ENCODE results near the gene SRC.

Gene SRC

DNA sequence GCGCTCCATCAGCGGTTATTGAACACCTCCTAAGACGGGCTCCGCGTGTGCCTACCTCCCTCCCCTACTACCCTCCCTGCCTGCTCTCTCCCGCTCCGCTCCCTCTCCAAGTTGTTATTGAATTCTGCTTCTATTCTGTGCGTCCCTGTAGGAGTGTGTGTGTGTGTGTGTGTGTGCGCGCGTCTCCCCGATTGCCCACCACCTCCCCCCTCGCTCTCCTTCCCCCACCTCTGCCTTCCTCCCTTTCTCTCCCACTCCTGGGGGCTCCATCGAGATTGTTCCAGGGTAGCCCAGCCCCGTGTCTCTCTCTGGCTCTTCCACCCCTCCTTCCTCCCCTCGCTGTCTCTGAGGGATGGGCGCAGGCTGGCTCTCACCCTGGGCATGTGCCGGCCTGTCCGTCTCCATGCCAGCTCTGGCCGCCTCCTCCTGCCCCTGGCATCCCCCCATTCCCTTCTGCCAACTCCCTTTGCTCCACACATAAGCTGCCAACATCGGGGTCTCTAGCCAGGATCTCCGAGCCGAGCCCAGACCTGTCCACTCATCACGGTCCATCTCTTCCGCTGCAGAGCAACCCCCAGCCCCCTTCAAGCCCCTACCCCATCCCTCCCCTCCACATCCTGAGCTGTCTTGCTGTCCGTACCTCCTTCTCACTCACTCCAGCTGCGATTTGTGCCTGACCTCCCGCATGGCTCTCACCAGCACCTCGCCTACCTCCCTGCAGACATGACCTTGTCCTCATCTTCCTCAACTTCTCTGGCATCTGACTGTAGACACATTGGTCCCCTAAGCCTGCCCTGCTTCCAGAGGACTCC is 68.5 kb downstream of the SRC start:
- TF ChIP-seq, protein P1, sequence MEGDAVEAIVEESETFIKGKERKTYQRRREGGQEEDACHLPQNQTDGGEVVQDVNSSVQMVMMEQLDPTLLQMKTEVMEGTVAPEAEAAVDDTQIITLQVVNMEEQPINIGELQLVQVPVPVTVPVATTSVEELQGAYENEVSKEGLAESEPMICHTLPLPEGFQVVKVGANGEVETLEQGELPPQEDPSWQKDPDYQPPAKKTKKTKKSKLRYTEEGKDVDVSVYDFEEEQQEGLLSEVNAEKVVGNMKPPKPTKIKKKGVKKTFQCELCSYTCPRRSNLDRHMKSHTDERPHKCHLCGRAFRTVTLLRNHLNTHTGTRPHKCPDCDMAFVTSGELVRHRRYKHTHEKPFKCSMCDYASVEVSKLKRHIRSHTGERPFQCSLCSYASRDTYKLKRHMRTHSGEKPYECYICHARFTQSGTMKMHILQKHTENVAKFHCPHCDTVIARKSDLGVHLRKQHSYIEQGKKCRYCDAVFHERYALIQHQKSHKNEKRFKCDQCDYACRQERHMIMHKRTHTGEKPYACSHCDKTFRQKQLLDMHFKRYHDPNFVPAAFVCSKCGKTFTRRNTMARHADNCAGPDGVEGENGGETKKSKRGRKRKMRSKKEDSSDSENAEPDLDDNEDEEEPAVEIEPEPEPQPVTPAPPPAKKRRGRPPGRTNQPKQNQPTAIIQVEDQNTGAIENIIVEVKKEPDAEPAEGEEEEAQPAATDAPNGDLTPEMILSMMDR (IDR thresholded peaks at IDR 0.05; ENCODE audit: insufficient read depth, low read length, poor library complexity, severe bottlenecking) = no peak
- TF ChIP-seq EZH2phosphoT487 (conservative IDR thresholded peaks at IDR 0.05; ENCODE audit: low read length) = no peak
- H3F3A ChIP-seq (ENCODE audit: insufficient read depth) = no peaks in the 10 kb centered on the region
- no peaks in the 10 kb centered on the region for H3K36me3 ChIP-seq (ENCODE audit: low read length)
- no peaks in the 10 kb centered on the region for H3K79me2 ChIP-seq (ENCODE audit: insufficient read depth, low read length)
- H3K27me3 ChIP-seq (ENCODE audit: low read length) = no peaks in the 10 kb centered on the region
- H3K4me3 ChIP-seq (ENCODE audit: insufficient read depth, low read length, poor library complexity, severe bottlenecking) = no peak overlapping the region
- H3K27ac ChIP-seq (ENCODE audit: low read depth, low read length) = no peak overlapping the region
- H3K4me2 ChIP-seq (ENCODE audit: low read depth, low read length, poor library complexity, severe bottlenecking) = no peak overlapping the region
- H3K9ac ChIP-seq (ENCODE audit: low read length) = no peak overlapping the region
- no peaks in the 10 kb centered on the region for H3K9me3 ChIP-seq (ENCODE audit: insufficient read depth, low read length)
- H2AFZ ChIP-seq (ENCODE audit: low read depth, low read length, severe bottlenecking) = no peak overlapping the region
- H3K9me2 ChIP-seq (replicated peaks; ENCODE audit: insufficient read depth, low read length) = no peaks in the 10 kb centered on the region
- H4K20me1 ChIP-seq (ENCODE audit: low read depth, low read length) = no peaks in the 10 kb centered on the region

DNA sequence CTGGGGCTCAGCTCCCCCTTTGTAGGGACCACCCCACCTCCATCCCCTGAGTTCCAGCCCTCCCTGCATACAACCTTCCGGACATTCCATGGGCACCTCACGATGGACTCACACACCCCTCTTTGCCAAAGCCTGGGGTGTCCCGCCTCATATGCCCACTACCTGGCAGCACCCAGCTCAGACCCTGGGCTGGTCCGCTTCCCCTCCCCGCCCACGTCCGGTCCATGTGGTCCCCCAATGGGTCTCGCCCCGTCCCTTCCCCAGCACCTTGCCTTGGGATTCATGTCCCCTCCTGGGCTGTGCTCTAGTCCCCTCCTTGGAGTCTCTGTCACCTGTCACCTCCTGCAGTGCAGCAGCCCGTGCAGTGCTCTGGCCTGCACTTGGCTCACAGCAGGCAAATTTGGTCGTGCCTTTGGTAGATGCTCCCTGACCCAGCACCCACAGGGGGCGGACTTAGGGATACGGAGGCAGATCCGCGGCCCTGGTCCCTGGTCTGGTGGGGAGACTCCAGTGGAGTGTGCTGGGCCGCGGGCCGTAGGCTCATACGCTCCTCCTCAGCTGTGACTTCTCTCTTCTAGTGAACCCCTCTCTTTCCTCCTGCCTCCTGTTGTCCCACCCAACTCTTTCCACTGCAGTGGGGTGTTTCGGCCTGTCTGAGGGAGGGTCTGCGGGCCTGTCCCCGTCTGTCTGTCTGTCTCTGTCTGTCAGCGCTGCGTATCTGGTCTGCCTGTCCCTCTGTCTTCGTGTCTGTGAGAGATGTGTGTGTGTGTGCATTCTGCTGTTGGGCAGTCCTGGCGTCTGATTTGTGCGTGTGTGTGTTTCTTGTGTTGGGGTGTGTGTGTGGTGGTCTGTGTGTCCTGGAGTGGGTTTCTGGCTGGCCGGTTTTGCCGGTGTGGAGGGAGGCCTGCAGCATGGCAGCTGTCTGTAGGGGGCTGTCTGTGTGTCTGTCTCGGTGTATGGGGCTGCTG is 69.5 kb downstream of the SRC start:
- Histone ChIP-seq H3K4me2 (ENCODE audit: low read depth, low read length, poor library complexity, severe bottlenecking) (no peak overlapping the region), H3K36me3 (ENCODE audit: low read length) (no peaks in the 10 kb centered on the region), H2AFZ (ENCODE audit: low read depth, low read length, severe bottlenecking) (no peak overlapping the region), H3K79me2 (ENCODE audit: insufficient read depth, low read length) (no peaks in the 10 kb centered on the region), H3F3A (ENCODE audit: insufficient read depth) (no peaks in the 10 kb centered on the region), H3K9ac (ENCODE audit: low read length) (no peak overlapping the region), H3K27me3 (ENCODE audit: low read length) (no peaks in the 10 kb centered on the region), H3K4me3 (ENCODE audit: insufficient read depth, low read length, poor library complexity, severe bottlenecking) (no peak overlapping the region), H3K9me3 (ENCODE audit: insufficient read depth, low read length) (no peaks in the 10 kb centered on the region), H4K20me1 (ENCODE audit: low read depth, low read length) (no peaks in the 10 kb centered on the region), H3K27ac (ENCODE audit: low read depth, low read length) (no peak overlapping the region), H3K9me2 (replicated peaks; ENCODE audit: insufficient read depth, low read length) (no peaks in the 10 kb centered on the region)
- TF ChIP-seq, protein P1 (IDR thresholded peaks at IDR 0.05; ENCODE audit: insufficient read depth, low read length, poor library complexity, severe bottlenecking) = no peak
- TF ChIP-seq EZH2phosphoT487 (conservative IDR thresholded peaks at IDR 0.05; ENCODE audit: low read length) = no peak

DNA sequence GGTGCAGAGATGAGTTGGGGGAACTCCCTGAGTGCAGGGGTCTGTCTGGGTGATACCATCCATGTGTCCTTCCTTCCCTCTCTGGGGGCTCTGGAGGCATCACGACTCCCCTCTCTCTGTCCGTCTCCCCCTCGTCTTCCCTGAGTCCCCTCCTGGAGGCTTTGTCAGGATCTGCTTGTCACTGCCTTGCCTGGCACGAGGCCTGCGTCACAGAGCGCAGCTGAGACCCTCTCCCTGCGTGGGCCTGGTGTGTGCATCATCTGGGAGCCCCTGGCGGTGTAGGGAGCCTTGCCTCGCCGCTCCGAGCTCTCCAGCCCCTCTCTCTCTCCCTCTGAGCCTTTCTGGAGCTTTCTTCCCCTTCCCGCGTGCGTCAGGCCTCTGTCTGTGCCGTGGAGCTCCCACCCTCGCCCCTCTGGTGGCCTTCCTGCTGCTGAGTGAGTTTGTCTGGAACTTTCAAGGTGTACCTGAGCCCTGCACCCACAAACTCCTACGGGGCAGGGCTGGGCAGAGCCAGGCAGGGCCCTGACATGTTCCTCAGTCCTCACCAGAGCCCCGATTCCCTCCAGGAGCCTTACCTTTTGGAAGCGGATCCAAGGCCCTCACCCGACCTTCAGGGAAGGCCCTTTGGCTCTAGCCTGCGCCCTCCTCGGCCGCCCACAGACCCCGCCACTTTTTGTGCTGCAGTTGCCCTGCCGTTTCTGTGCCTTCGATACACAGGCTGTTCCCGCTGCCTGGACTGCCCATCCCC is 70.3 kb downstream of the SRC start:
- no peaks in the 10 kb centered on the region for H3K27me3 ChIP-seq (ENCODE audit: low read length)
- no peak overlapping the region for H3K27ac ChIP-seq (ENCODE audit: low read depth, low read length)
- no peaks in the 10 kb centered on the region for H4K20me1 ChIP-seq (ENCODE audit: low read depth, low read length)
- no peak overlapping the region for H2AFZ ChIP-seq (ENCODE audit: low read depth, low read length, severe bottlenecking)
- no peak overlapping the region for H3K4me3 ChIP-seq (ENCODE audit: insufficient read depth, low read length, poor library complexity, severe bottlenecking)
- TF ChIP-seq, protein P1 (IDR thresholded peaks at IDR 0.05; ENCODE audit: insufficient read depth, low read length, poor library complexity, severe bottlenecking) = no peak
- no peak for TF ChIP-seq EZH2phosphoT487 (conservative IDR thresholded peaks at IDR 0.05; ENCODE audit: low read length)
- no peaks in the 10 kb centered on the region for H3K36me3 ChIP-seq (ENCODE audit: low read length)
- no peaks in the 10 kb centered on the region for H3F3A ChIP-seq (ENCODE audit: insufficient read depth)
- H3K9me3 ChIP-seq (ENCODE audit: insufficient read depth, low read length) = no peaks in the 10 kb centered on the region
- no peaks in the 10 kb centered on the region for H3K79me2 ChIP-seq (ENCODE audit: insufficient read depth, low read length)
- no peak overlapping the region for H3K4me2 ChIP-seq (ENCODE audit: low read depth, low read length, poor library complexity, severe bottlenecking)
- H3K9ac ChIP-seq (ENCODE audit: low read length) = no peak overlapping the region
- no peaks in the 10 kb centered on the region for H3K9me2 ChIP-seq (replicated peaks; ENCODE audit: insufficient read depth, low read length)

Measured in SU-DHL-6 (cell line).